ENCODE results near the gene POLR3H.

Gene POLR3H

GRCh38 chr22:41491374-41492100 lies 52.7 kb downstream of the POLR3H start:
- Mint-ChIP-seq H3K27me3 (no peaks in the 10 kb centered on the region), H3K27ac (no peak overlapping the region), H3K9me3 (no peaks in the 10 kb centered on the region), H3K4me1 (peaks cover 34% of the 10 kb centered on the region), H3K4me3 (no peak overlapping the region), H3K36me3 (no peaks in the 10 kb centered on the region)

DNA sequence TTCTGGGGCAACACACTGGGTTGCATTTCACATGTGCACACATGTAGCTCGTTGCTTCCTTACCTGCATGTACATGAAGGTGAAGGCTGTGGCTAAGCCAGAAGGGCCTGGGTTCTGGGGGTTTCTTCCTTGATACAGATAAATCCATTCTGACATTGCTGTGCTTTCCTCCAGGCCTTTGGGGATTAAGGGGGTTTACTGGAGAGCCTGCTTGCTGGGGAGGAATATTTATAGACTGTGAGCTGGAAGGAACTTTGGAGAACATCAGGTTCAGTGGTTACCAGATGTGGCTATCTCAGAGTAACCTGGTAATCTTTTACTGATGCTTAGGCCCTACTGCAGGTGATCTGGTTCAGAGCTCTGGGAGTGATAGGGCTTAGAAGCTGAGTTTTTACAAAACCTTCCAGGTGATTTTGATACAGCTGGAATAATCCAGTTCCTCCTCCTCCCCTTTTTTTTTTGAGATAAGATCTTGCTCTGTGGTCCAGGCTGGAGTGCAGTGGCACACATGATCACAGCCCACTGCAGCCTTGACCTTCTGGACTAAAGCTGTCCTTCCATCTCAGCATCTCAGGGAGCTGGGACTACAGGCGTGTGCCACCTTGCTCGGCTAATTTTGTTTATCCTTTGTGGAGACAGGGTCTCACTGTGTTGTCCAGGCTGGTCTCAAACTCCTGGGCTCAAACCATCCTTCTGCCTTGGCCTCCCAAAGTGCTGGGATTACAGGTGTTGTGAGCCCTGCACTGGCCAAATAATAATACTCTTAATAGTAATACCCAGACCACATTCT lies 55.5 kb downstream of the POLR3H start:
- Mint-ChIP-seq H3K27ac (no peak overlapping the region), H3K36me3 (no peaks in the 10 kb centered on the region), H3K4me1 (peaks cover 50% of the 10 kb centered on the region), H3K9me3 (no peaks in the 10 kb centered on the region), H3K27me3 (no peaks in the 10 kb centered on the region), H3K4me3 (no peak overlapping the region)

DNA sequence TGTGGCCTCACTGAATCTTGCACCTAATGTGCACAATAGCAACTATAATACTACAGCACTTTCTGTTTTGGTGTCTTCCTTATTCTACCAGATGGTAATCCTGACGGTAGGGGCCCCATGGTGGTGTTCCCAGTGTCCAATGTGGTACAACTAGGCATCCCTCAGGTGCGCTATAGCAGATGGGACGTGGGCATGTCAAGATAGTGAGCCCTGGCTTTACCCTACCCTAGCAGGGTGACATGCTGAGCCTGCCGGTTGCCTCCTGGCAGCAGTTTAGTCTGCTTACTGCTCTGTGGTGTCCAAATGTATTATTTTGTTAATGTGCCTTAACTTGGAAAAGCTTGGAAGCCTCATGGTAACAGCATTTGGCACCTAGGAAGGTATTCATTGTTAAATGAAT lies 56.2 kb downstream of the POLR3H start:
- H3K9me3 Mint-ChIP-seq, result no peaks in the 10 kb centered on the region
- no peak overlapping the region for H3K4me3 Mint-ChIP-seq
- no peaks in the 10 kb centered on the region for H3K36me3 Mint-ChIP-seq
- peak overlapping the region; percentile 42 for H3K27ac Mint-ChIP-seq
- peaks cover 53% of the 10 kb centered on the region for H3K4me1 Mint-ChIP-seq
- H3K27me3 Mint-ChIP-seq, result no peaks in the 10 kb centered on the region

- no peaks in the 10 kb centered on the region for H3K9me3 Mint-ChIP-seq
- H3K27me3 Mint-ChIP-seq, result no peaks in the 10 kb centered on the region
- no peak overlapping the region for H3K27ac Mint-ChIP-seq
- no peak overlapping the region for H3K4me3 Mint-ChIP-seq
- no peaks in the 10 kb centered on the region for H3K36me3 Mint-ChIP-seq
- peaks cover 60% of the 10 kb centered on the region for H3K4me1 Mint-ChIP-seq
These were observed 57.0 kb downstream of the POLR3H start for GRCh38 chr22:41487037-41487935.

DNA sequence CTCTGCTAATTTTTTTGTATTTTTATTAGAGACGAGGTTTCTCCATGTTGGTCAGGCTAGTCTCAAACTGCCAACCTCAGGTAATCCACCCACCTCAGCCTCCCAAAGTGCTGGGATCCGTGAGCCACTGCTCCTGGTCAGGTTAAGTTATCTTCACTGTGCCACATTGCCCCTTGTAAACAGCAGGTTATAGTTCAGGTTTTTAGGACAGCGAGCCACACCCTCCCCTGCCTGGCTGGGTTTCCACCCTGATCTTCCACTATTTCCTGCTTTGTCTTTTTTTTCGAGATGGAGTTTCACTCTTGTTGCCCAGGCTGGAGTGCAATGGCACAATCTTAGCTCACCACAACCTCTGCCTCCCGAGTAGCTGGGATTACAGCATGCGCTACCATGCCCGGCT lies 59.2 kb downstream of the POLR3H start:
- no peaks in the 10 kb centered on the region for H3K27me3 Mint-ChIP-seq
- H3K4me3 Mint-ChIP-seq, result no peak overlapping the region
- H3K9me3 Mint-ChIP-seq, result no peaks in the 10 kb centered on the region
- H3K4me1 Mint-ChIP-seq, result peaks cover 69% of the 10 kb centered on the region
- H3K27ac Mint-ChIP-seq, result no peak overlapping the region
- no peaks in the 10 kb centered on the region for H3K36me3 Mint-ChIP-seq

DNA sequence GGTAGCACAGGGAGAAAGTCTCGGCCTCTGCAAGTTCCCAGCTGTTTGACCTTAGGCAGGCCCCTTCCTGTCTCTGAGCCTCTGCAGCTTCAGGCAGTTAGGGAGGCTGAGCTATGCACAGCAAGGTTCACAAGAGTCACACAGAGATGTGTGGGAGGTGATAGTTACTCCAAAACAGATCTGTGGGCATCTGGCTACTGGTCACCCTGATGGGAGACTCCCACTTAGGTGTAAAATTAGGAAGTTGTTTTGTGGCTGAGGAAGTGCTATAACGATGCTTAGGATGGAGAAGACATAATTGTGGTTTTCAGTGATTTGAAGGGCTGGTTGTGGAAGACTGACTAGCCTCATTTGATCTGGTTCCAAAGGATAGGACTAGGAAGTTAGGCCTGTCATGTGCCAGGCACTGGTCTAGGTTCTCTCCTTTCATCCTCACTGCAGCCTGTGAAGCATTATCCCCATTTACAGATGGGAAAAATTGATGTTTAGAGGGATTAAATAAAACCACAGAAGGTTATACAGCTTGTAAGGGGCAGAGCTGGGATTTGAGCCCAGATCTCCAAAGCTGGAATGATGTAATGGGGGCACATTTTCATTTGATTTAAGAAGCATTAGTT lies 61.8 kb downstream of the POLR3H start:
- peak overlapping the region; percentile 20 for H3K27ac Mint-ChIP-seq
- no peak overlapping the region for H3K4me3 Mint-ChIP-seq
- no peaks in the 10 kb centered on the region for H3K27me3 Mint-ChIP-seq
- H3K4me1 Mint-ChIP-seq, result peaks cover 61% of the 10 kb centered on the region
- H3K9me3 Mint-ChIP-seq, result no peaks in the 10 kb centered on the region
- no peaks in the 10 kb centered on the region for H3K36me3 Mint-ChIP-seq

DNA sequence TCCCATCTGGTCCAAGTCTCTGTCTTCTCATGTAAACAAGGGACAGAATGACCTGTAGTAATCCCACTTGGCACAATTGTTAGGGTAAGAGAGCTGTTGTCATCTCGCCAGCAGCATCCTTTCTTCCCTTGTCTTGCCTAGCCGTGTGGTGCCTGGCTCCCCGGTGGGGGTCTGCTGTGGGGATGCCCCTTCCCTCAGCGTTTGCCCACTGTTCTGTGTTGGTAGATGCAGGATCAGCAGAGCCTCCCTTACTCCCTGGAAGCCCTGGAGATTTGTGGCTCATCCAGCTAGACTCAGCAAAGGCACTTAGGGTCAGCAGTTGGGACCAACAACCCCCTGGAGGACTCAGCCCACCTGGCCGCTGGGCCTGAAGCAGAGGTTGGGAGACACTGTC lies 62.3 kb downstream of the POLR3H start:
- Mint-ChIP-seq H3K4me1 (peaks cover 56% of the 10 kb centered on the region), H3K4me3 (no peak overlapping the region), H3K27ac (no peak overlapping the region), H3K9me3 (no peaks in the 10 kb centered on the region), H3K27me3 (no peaks in the 10 kb centered on the region), H3K36me3 (no peaks in the 10 kb centered on the region)

- peak overlapping the region; percentile 30 for H3K27ac Mint-ChIP-seq
These were observed 63.0 kb downstream of the POLR3H start for GRCh38 chr22:41481131-41481830.

DNA sequence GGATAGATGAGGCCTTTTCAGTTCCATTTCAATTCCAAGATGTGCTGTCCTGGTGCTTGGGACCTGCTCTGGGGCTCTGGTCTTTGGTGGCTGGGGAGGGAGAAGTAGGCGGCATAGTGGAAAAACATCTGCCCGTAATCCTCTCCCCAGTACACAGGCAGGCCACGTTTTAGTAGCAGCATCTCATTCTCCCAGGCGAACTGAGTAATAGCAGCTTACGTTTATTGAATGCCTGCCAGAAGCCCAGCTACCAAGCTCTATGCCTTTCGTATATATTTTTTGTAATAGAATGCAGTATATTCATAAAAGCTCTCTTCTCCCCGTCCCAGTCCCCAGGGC lies 63.9 kb downstream of the POLR3H start:
- Mint-ChIP-seq H3K27me3 (no peaks in the 10 kb centered on the region), H3K4me3 (no peak overlapping the region), H3K9me3 (no peaks in the 10 kb centered on the region), H3K27ac (peak overlapping the region; percentile 9), H3K4me1 (peaks cover 53% of the 10 kb centered on the region), H3K36me3 (no peaks in the 10 kb centered on the region)

More at GRCh38 chr22:41481131-41481830, 63.0 kb downstream of the POLR3H start:
- Mint-ChIP-seq H3K27me3 (no peaks in the 10 kb centered on the region), H3K4me1 (peaks cover 57% of the 10 kb centered on the region), H3K4me3 (no peak overlapping the region), H3K9me3 (no peaks in the 10 kb centered on the region), H3K36me3 (no peaks in the 10 kb centered on the region)

- Mint-ChIP-seq H3K27me3 (no peaks in the 10 kb centered on the region), H3K36me3 (no peaks in the 10 kb centered on the region), H3K9me3 (no peaks in the 10 kb centered on the region), H3K4me1 (peaks cover 49% of the 10 kb centered on the region), H3K27ac (no peak overlapping the region), H3K4me3 (no peak overlapping the region)
These were observed 64.4 kb downstream of the POLR3H start for GRCh38 chr22:41479671-41480396.

DNA sequence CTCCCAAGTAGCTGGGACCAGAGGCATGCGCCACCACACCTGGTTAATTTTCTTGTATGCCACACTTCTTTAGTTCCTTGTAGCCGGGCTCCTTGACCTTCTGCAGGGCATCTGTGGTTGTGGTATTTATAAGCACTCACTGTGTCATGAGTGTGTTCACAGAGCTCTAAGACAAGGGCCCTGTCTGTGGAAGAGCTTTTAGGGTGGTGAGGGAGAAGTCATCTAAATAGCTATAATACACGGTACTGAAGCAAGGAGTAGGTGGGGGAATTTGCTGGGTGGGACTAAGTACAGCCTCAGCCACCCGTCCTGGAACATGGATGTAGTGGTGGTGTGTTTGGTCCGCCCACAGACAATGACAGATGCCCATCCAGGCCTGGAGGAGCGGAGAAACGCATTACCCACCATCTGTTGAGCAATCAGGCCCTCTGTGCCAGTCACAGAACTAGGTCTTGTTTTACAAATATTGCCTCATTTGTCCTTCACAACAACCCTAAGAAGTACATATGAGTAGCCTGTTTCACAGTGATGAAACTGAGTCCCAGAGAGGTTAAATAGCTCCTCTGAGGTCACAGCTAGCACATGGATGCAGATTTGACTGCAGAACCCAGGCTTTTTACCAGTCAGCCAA lies 65.3 kb downstream of the POLR3H start:
- Mint-ChIP-seq H3K36me3 (no peaks in the 10 kb centered on the region), H3K4me3 (no peak overlapping the region), H3K27ac (peak overlapping the region; percentile 46), H3K27me3 (no peaks in the 10 kb centered on the region), H3K9me3 (no peaks in the 10 kb centered on the region), H3K4me1 (peaks cover 45% of the 10 kb centered on the region)

- peaks cover 46% of the 10 kb centered on the region for H3K4me1 Mint-ChIP-seq
- H3K36me3 Mint-ChIP-seq, result no peaks in the 10 kb centered on the region
- H3K27me3 Mint-ChIP-seq, result no peaks in the 10 kb centered on the region
- H3K27ac Mint-ChIP-seq, result no peak overlapping the region
- no peak overlapping the region for H3K4me3 Mint-ChIP-seq
- H3K9me3 Mint-ChIP-seq, result no peaks in the 10 kb centered on the region
These were observed 65.8 kb downstream of the POLR3H start for GRCh38 chr22:41478473-41478872.
